GM19328 (cell line): ENCODE data around the gene GPR4.
"Not testable (repeated sequence)": the region's sequence is repeated elsewhere in the genome, so short reads cannot be mapped to it uniquely, and the experiment has no call there.

Experiments used
- ATAC-seq: cut with Tn5 transposase; IDR thresholded peaks from one replicate; pipeline ENCODE4 v1.9.1; 2021; ENCODE audit warnings: mild to moderate bottlenecking, moderate library complexity; ENCODE audit not compliant: unreplicated experiment

Gene GPR4

DNA sequence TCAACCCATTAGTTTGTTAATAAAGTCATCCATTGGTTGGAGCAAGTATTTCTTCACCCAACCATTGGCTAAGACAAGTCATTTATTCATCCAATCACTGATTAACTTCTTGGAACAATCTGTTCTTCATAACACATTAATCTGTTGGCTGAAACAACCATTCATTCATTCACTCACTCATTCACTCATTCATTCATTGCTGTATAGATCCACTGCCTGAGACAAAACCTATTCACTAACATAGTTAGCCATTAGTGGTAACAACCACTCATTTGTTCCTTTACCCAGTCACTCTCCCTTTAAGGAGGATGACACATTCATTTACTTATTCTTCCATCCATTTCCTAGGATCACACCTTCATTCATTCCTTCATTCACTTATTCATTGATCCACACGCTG lies 22.0 kb upstream of the GPR4 start:
- ATAC-seq: no peak

GRCh38 chr19:45621976-45622503 lies 20.0 kb upstream of the GPR4 start:
- ATAC-seq: no peak

DNA sequence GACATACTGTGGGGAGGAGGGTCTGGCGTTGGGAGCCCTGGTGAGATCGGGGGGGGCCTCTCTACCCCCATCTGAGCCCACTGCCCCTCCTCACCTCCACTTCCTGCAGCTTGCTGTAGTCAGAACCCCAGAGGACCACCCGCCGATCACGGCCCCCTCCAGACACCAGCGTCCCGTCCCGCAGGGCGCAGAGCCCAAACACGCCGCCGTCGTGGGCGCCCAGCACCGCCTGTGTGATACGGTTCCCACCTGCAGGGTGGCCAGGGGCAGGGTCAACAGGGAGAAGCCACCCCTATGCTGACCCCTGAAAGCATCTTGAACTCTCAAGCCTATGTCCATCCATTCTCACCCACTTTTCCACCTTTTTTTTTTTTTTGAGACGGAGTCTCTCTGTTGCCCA lies 19.4 kb upstream of the GPR4 start:
- ATAC-seq: no peak

DNA sequence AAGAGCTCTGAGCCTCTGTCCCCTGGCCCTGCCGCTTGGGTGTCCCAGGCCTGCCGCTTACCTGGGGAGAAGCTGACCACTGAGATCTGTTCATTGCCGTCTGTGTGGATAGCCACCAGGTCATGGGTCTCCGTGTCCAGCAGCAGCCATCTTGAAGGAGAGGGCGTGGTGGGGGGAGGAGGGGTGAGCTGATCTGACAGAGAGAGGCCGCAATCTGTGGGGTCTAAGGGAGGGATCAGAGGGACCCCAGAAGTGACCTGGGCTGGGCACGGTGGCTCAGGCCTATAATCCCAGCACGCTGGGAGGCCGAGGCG lies 14.6 kb upstream of the GPR4 start:
- ATAC-seq: no peak

DNA sequence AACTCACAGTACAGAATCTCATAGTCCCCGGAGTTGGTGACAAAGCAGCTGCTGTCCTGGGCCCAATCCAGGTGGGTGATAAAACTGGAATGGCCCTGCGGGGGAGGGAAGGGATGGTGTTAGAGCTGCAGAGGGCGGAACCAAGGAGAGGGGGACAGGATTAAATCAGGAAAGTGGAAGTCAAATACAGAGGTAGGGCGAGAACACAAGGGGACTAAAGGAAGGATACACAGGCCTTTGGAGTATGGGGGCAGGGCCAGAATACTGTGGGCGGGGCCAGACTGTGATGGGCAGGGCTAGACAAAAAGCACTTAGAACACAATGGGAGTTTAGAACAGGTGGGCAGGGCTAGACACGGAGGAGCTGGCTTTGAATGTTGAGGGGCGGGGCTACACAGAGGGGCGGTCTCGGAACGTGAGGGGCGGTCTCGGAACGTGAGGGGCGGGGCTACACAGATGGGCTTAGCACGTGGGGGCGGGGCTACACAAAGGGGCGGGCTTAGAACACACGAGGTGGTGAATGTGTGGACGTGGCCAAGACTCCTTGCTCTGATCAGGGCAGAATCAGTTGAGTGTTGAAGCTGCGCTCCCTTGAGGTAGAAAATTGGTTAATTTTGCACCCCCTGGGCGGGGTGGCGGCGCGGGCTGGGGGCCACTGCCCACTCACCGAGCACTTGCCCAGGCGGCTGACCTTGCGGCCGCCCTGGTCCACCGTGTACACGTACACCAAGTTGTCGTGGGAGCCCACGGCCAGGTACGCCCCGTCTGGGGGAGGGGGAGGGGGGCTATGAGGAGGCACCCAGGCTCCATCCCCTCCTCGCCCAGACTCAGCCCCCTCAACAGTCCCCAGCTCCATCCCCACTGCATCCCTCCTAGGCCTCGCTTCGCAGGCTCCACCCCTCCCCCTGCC lies 14.0 kb upstream of the GPR4 start:
- ATAC-seq: peak; percentile 55

DNA sequence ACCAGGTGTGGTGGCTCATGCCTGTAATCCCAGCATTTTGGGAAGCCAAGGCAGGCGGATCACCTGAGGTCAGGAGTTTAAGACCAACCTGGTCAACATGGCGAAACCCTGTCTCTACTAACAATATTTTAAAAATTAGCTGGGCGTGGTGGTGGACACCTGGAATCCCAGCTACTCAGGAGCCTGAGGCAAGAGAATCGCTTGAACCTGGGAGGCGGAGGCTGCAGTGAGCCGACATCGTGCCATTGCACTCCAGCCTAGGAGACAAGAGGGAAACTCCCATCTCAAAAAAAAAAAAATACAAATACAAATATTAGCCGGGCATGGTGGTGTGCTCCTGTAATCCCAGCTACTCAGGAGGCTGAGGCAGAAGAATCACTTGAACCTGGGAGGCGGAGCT lies 13.0 kb upstream of the GPR4 start:
- ATAC-seq: not testable (repeated sequence)

- ATAC-seq: no peak
These were observed 12.1 kb upstream of the GPR4 start for GRCh38 chr19:45613926-45614725.

DNA sequence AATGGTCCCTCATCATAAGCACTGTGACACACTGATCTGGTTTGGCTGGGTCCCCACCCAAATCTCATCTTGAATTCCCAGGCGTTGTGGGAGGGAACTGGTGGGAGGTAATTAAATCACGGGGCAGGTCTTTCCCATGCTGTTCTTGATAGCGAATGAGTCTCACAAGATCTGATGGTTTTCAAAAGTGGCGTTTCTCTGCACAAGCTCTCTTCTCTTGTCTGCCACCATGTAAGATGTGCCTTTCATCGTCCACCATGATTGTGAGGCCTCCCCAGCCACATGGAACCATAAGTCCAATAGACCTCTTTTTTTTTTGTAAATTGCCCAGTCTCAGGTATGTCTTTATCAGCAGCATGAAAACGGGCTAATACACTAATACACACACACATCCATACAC lies 6.9 kb upstream of the GPR4 start:
- no peak for ATAC-seq

- no peak for ATAC-seq
These were observed 5.3 kb upstream of the GPR4 start for GRCh38 chr19:45607071-45608029.

DNA sequence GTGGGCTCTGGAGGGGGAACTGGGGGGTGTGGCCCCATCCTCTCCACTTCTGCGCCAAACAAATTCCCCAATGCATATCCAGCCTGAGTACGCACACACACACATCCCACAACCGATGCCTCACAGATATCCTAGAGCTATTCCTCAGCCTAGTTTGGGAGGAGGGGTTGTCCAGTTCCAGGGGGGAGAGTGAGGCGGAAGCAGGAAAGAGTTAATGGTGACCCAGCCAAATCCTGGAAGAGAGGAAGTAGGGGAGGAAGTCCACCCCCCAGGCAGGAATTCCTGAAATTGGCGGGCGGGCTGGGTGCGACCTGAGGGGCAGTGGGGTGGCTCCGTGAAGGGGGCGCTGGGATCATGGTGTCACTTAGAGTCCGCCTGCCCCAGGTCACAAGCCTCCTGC lies 897 bp downstream of the GPR4 start:
- no peak for ATAC-seq

DNA sequence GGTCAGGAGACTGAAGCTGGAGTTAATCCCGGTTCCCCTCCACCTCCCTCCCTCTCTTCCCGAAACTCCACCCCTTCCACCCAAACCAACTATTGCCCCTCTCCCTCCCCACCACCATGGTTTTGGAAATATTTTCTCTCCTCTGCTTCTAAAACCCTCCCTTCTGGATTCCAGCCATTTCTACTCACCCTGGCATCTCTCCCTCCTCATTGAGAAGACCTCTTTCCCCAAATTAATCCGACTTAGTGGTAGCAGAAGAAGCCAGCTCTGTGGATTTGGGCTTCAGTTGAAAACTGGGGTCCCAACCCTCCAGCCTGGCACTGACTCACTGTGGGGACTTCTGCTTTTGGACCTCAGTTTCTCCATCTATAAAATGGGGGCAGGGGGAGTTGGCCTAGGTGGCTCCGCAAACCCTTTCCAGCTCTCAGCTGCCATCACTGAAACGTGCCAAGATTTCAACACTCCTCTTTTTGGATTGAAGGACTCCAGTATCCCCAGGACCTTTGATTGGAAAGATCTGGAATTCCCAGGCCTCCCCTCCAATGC lies 1.6 kb downstream of the GPR4 start:
- no peak for ATAC-seq

DNA sequence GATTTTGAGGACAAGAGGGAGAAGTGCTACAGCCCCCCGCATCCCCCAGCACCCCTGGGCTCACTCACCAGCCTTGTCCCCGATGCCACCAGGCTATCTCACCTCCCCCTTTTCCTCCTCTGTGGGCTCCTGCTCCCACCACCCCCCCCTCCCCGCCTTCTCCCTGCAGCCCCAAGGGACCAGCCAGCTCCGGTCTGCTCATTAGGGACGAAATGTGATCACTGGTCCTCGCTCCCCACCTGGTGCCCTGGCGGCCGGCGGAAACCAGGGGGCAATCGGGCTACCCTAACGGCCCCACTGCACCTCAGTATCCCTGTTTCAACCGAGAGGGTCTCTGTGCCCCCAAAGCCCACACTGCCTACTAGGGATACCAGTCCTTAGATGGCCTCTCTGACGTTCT lies 2.7 kb downstream of the GPR4 start:
- ATAC-seq: no peak

- no peak for ATAC-seq
These were observed 3.6 kb downstream of the GPR4 start for GRCh38 chr19:45598267-45599001.

DNA sequence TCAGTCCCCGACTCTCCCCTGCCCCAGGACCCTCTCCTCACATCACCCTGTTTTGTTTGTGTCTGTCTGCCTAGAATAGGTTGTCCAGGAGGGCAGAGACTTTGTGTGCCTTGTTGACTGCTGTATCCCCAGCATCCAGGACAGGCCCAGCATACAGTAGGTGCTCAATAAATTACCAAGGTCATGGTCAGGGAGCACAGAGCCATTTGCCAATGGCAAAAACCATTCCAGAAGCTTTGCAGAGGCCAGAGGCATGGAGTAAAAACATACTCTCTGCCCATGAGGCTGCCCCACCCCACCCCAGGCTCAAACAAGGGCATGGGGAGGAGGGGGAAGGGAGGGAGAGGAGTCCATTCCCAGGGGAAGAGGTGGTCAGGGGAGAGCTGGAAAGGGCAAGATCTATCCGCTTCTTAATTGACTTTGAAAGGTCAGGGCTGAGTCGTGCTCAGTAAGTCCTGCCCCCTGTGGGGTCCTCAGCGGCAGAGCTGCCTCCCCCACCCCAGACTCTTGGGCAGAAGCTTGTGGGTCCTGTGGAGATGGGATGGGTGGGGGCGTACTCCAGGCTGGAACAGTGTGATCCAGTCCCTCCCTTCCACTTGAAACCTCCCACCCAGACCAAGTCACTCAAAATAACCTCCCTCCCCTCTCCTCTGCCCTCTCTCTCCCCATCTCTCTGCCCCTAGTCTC lies 4.4 kb downstream of the GPR4 start:
- ATAC-seq: no peak

- no peak for ATAC-seq
These were observed 6.2 kb downstream of the GPR4 start for GRCh38 chr19:45595814-45596213.

DNA sequence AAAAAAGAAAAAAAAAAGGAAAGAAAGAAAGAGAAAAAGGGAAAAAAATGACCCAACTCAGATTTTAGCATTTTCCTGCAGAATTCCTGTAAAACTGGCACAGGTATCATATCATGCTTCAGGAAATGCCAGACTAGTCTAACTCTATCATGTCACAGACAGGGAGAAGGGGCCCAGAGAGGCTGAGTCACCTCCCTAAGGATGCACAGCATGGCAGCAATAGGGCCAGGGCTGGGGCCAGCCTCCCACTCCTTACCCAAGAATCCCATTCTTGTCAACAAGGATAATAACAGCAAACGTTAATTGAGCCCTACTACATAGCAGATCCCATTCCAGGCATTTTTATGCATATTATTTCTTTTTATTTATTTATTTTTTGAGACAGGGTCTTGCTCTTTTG lies 8.5 kb downstream of the GPR4 start:
- ATAC-seq: no peak

GRCh38 chr19:45592366-45592765 lies 9.6 kb downstream of the GPR4 start:
- no peak for ATAC-seq

DNA sequence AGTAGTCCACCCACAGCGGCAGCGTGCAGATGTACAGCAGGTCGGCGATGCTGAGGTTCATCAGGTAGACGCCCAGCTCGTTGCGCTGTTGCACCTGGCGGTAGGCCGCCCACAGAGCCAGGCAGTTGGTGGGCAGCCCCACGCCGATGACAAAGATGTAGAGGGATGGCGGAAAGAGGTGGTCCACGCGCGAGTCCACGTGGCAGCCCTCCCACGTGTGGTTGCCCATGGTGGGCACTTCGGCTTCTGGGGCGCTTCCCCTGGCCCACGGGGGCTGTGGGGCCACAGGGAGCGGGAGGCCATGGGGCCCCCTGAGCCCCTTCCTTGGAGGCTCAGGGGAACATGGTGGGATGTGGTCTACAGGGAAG lies 10.4 kb downstream of the GPR4 start:
- ATAC-seq: no peak

- no peak for ATAC-seq
These were observed 10.9 kb downstream of the GPR4 start for GRCh38 chr19:45591004-45591637.
